ENCODE measurements around the gene PAIP2B.

PAIP2B gene

DNA sequence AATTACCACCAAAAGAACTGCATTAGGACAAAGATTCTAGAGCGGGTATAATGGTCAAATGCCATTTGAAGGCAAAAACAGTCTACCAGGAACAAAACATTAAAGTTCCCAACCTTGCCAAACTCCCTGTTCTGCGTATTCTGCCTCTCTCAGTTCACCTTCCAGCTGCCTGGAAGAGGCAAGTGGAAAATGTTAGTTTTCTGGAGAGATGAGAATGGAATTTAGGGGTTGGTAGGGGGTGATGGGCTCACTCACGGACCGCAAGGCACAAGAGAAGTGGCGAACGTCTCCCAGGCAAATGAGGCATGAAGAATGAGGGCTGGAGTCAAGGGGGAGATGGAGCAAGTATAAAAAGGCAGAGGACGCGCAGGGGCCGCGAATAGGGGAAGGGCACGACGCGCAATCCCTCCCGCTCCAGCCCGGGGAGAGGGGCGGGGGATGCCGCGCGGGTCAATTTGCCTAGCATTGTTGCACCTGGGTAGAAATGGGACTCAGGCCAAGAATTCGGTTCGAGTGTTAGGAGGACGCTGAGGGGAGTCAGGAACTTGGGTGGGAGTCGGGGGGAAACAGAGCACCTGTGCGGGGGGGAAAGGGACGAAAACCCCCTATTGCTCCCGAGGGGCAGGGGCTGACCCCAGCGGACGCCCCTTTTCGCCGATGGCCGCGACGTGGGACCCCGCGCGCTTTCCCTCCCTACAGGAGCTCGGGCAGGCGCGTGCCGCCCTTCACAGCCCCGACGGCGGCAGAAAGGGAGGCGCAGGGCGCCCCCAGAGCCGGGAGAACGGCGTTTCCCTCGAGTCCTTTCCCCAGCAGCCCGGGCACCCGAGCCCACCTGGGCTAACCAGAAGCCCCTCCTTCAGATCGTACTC, 573 bp downstream of the PAIP2B start:
- ChIA-PET CTCF (interaction anchor here (0.6 to 1.6 kb wide), 5 partner anchors 50 to 1634 kb away, joined by 3 to 6 read pairs (median 5); no protein-coding TSS in a partner anchor), POLR2A (interaction anchor here (0.8 to 2.4 kb wide), 4 partner anchors 10 to 50 kb away, joined by 3 to 14 read pairs (median 6); no protein-coding TSS in a partner anchor)
- TF ChIP-seq SUZ12 (IDR thresholded peaks at IDR 0.05) (no peak), L3MBTL2 (conservative IDR thresholded peaks at IDR 0.05) (peak; percentile 86)
- peak; percentile 48 for DNase-seq (ENCODE audit: extremely low spot score)

DNA sequence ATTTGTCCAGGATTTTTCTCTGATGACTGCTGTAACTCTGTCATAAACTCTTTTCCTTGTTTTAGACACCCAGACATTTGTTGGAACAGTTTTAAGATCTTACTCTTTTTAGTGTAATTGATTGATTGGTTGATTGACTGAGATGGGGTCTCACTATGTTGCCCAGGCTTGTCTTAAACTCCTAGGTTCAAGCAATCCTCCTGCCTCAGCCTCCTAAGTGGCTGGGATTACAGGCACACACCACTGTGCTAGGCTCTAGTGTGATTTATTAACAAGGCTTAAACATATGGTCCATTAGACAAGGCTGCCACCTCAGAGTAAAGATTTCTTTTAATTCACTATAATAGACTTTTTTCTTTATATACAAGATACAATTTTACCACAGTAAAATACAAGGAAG, 2.0 kb downstream of the PAIP2B start:
- TF ChIP-seq, protein P1, sequence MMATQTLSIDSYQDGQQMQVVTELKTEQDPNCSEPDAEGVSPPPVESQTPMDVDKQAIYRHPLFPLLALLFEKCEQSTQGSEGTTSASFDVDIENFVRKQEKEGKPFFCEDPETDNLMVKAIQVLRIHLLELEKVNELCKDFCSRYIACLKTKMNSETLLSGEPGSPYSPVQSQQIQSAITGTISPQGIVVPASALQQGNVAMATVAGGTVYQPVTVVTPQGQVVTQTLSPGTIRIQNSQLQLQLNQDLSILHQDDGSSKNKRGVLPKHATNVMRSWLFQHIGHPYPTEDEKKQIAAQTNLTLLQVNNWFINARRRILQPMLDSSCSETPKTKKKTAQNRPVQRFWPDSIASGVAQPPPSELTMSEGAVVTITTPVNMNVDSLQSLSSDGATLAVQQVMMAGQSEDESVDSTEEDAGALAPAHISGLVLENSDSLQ (IDR thresholded peaks at IDR 0.05), result peak; percentile 29; the same call in 1 of the 2 replicates
- TF ChIP-seq CTBP1 (IDR thresholded peaks at IDR 0.05; ENCODE audit: borderline replicate concordance), result no peak
- no peak for TF ChIP-seq BHLHE40 (IDR thresholded peaks at IDR 0.05; ENCODE audit: borderline replicate concordance)
- POLR2A ChIA-PET, result no interaction called here
- CTCF ChIA-PET, result interaction anchor here (0.6 to 1.6 kb wide), 3 partner anchors 52 to 285 kb away, joined by 3 to 6 read pairs (median 5); no protein-coding TSS in a partner anchor
- DNase-seq (ENCODE audit: extremely low spot score), result no peak

DNA sequence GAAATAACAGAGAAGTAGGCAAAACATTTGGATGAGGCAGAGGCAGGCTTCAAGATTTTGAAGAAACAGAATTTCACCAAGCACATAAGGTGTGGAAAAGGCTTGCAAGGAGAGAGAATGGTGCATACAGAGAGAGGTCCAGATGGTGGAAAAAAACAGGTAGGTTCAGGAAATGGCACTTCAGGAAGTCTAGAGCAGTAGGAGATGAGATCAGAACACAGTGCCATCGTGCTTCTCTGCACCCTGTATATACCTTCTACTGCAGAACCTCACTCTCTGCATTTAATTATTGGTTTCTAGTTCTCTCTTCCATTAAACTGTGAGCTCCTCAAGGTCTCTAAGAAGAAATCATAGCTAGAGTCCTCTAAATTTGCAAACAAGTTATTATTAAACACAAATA, 2.4 kb downstream of the PAIP2B start:
- ChIA-PET CTCF (interaction anchor here (0.6 to 1.7 kb wide), 8 partner anchors 11 to 286 kb away, joined by 3 to 8 read pairs (median 4); no protein-coding TSS in a partner anchor), POLR2A (interaction anchor here (1.6 kb wide), 1 partner anchor 52 kb away, joined by 5 read pairs; no protein-coding TSS in a partner anchor)
- DNase-seq (ENCODE audit: extremely low spot score), result no peak
- TF ChIP-seq FOXK2 (IDR thresholded peaks at IDR 0.05) (no peak), NFRKB (IDR thresholded peaks at IDR 0.05) (no peak), FOXA1 (IDR thresholded peaks at IDR 0.05) (no peak), FOXM1 (IDR thresholded peaks at IDR 0.05; ENCODE audit: borderline replicate concordance) (no peak), L3MBTL2 (conservative IDR thresholded peaks at IDR 0.05) (no peak), SUZ12 (IDR thresholded peaks at IDR 0.05) (no peak), BHLHE40 (IDR thresholded peaks at IDR 0.05; ENCODE audit: borderline replicate concordance) (no peak), ARNT (IDR thresholded peaks at IDR 0.05) (no peak), TARDBP (IDR thresholded peaks at IDR 0.05) (no peak), SP1 (IDR thresholded peaks at IDR 0.05) (no peak), LEF1 (IDR thresholded peaks at IDR 0.05; ENCODE audit: borderline replicate concordance) (no peak), HDGF (IDR thresholded peaks at IDR 0.05; ENCODE audit: borderline replicate concordance) (no peak)
- TF ChIP-seq, protein P1 (IDR thresholded peaks at IDR 0.05), result no peak

- TF ChIP-seq ZNF384 (IDR thresholded peaks at IDR 0.05) (no peak), SP1 (IDR thresholded peaks at IDR 0.05) (no peak), LEF1 (IDR thresholded peaks at IDR 0.05; ENCODE audit: borderline replicate concordance) (no peak), TARDBP (IDR thresholded peaks at IDR 0.05) (no peak), ARNT (IDR thresholded peaks at IDR 0.05) (no peak), HDGF (IDR thresholded peaks at IDR 0.05; ENCODE audit: borderline replicate concordance) (no peak), NFRKB (IDR thresholded peaks at IDR 0.05) (no peak), L3MBTL2 (conservative IDR thresholded peaks at IDR 0.05) (no peak), FOXA1 (IDR thresholded peaks at IDR 0.05) (no peak), ELF4 (IDR thresholded peaks at IDR 0.05) (no peak), BHLHE40 (IDR thresholded peaks at IDR 0.05; ENCODE audit: borderline replicate concordance) (no peak), FOXK2 (IDR thresholded peaks at IDR 0.05) (no peak), SUZ12 (IDR thresholded peaks at IDR 0.05) (no peak), FOXM1 (IDR thresholded peaks at IDR 0.05; ENCODE audit: borderline replicate concordance) (no peak), CTBP1 (IDR thresholded peaks at IDR 0.05; ENCODE audit: borderline replicate concordance) (no peak)
- TF ChIP-seq, protein P1 (IDR thresholded peaks at IDR 0.05), result no peak
- POLR2A ChIA-PET, result interaction anchor here (1.6 kb wide), 1 partner anchor 52 kb away, joined by 5 read pairs; no protein-coding TSS in a partner anchor
- CTCF ChIA-PET, result interaction anchor here (0.6 to 1.7 kb wide), 8 partner anchors 10 to 287 kb away, joined by 3 to 8 read pairs (median 4); no protein-coding TSS in a partner anchor
- DNase-seq (ENCODE audit: extremely low spot score), result peak; percentile 28
Measured at GRCh38 chr2:71223767-71224333, 3.1 kb downstream of the PAIP2B start.

DNA sequence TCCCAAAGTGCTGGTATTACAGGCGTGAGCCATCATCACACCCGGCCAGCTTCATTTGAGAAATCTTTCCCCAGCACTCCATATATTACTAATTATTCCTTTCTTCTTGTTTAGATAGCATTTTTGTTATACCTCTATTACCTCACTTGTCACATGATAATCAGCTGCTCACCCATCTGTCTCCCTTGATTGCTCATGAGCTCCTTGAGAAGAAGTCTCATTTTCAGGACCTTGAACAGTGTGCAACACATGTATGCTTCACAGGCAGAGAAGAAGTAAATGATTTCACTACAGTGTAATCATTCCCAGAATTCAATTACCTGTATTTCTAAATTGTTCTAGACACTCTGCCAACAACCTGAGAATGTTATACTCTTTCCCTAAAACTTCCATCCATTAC, 6.2 kb downstream of the PAIP2B start:
- TF ChIP-seq FOXA1 (IDR thresholded peaks at IDR 0.05) (no peak), NFRKB (IDR thresholded peaks at IDR 0.05) (no peak), FOXK2 (IDR thresholded peaks at IDR 0.05) (no peak), FOXM1 (IDR thresholded peaks at IDR 0.05; ENCODE audit: borderline replicate concordance) (no peak), L3MBTL2 (conservative IDR thresholded peaks at IDR 0.05) (no peak), LEF1 (IDR thresholded peaks at IDR 0.05; ENCODE audit: borderline replicate concordance) (no peak), SP1 (IDR thresholded peaks at IDR 0.05) (no peak), SUZ12 (IDR thresholded peaks at IDR 0.05) (no peak), ELF4 (IDR thresholded peaks at IDR 0.05) (no peak), CTBP1 (IDR thresholded peaks at IDR 0.05; ENCODE audit: borderline replicate concordance) (no peak), ARNT (IDR thresholded peaks at IDR 0.05) (no peak), ZNF384 (IDR thresholded peaks at IDR 0.05) (no peak), HDGF (IDR thresholded peaks at IDR 0.05; ENCODE audit: borderline replicate concordance) (no peak), TARDBP (IDR thresholded peaks at IDR 0.05) (no peak)
- TF ChIP-seq, protein P1 (IDR thresholded peaks at IDR 0.05), result no peak
- no peak for DNase-seq (ENCODE audit: extremely low spot score)
- ChIA-PET POLR2A (no interaction called here), CTCF (interaction anchor here (1.2 kb wide), 1 partner anchor 79 kb away, joined by 4 read pairs; no protein-coding TSS in a partner anchor)

Measured in HEK293T (cell line).